Measurements from ENCODE around the gene BCL2.

BCL2 gene

GRCh38 chr18:63254716-63255399, 64.7 kb downstream of the BCL2 start:
- Histone ChIP-seq H3K4me3 (ENCODE audit: low read depth, low read length) (peak overlapping the region; percentile 23), H3K36me3 (ENCODE audit: control insufficient read depth, insufficient read depth, low read length) (no peaks in the 10 kb centered on the region), H3K4me2 (ENCODE audit: low read length) (peak overlapping the region; percentile 47), H3K9me3 (ENCODE audit: control insufficient read depth, low read length) (no peaks in the 10 kb centered on the region), H2AFZ (no peak overlapping the region), H3K4me1 (peaks cover 45% of the 10 kb centered on the region), H3K27me3 (ENCODE audit: control insufficient read depth, insufficient read depth, low read length) (no peaks in the 10 kb centered on the region), H3K79me2 (no peaks in the 10 kb centered on the region), H3K27ac (peak overlapping the region; percentile 73), H3K9ac (no peak overlapping the region)
- TF ChIP-seq, protein P1, sequence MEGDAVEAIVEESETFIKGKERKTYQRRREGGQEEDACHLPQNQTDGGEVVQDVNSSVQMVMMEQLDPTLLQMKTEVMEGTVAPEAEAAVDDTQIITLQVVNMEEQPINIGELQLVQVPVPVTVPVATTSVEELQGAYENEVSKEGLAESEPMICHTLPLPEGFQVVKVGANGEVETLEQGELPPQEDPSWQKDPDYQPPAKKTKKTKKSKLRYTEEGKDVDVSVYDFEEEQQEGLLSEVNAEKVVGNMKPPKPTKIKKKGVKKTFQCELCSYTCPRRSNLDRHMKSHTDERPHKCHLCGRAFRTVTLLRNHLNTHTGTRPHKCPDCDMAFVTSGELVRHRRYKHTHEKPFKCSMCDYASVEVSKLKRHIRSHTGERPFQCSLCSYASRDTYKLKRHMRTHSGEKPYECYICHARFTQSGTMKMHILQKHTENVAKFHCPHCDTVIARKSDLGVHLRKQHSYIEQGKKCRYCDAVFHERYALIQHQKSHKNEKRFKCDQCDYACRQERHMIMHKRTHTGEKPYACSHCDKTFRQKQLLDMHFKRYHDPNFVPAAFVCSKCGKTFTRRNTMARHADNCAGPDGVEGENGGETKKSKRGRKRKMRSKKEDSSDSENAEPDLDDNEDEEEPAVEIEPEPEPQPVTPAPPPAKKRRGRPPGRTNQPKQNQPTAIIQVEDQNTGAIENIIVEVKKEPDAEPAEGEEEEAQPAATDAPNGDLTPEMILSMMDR (IDR thresholded peaks at IDR 0.05) = no peak

DNA sequence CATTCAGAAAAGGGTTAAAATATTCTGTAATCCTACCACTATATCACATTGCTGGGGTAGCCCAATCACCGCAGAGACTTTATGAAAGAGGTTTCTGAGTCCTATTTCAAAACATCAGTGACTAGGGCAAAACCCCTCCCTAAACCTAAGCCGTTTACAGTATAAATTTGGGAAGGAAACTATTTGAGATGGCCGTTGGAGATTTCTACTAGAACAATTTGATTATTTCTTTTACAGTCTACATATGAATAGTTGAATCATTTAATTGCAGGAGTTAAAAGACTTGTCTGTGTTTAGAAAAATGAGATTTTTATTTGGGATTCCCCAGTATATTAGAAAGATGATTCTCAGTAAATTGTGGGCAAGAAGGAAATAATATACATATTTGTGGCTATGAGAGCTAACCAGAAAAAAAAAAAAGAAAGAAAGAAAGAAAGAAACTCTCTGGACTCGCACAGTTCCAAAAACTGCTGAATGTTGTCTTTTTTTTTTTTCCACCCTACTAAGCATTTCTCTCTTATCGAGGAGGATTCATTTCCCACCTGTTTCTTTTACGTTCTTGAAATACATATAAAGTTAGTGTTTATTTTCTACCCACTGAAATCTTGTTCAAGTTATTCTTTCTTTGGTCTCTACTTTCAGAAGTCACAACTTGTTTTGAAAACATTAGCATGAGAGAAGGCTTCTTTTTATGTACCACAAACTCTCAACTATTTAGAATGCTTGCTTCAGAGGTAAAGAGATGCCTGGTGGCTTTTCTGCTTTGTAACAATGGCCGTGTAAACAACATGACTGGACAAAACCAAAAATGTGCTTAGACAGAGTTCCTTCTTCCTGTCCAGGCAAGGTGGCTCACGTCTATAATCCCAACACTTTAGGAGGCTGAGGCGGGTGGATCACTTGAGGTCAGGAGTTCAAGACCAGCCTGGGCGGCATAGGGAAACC, 65.9 kb downstream of the BCL2 start:
- Histone ChIP-seq H3K36me3 (ENCODE audit: control insufficient read depth, insufficient read depth, low read length) (no peaks in the 10 kb centered on the region), H3K4me2 (ENCODE audit: low read length) (peak overlapping the region; percentile 41), H3K9me3 (ENCODE audit: control insufficient read depth, low read length) (no peaks in the 10 kb centered on the region), H3K4me3 (ENCODE audit: low read depth, low read length) (peak overlapping the region; percentile 41), H3K79me2 (no peaks in the 10 kb centered on the region), H3K27me3 (ENCODE audit: control insufficient read depth, insufficient read depth, low read length) (no peaks in the 10 kb centered on the region), H2AFZ (peak overlapping the region; percentile 18), H3K27ac (peak overlapping the region; percentile 73), H3K4me1 (peaks cover 35% of the 10 kb centered on the region), H3K9ac (no peak overlapping the region)
- TF ChIP-seq, protein P1 (IDR thresholded peaks at IDR 0.05) = no peak

DNA sequence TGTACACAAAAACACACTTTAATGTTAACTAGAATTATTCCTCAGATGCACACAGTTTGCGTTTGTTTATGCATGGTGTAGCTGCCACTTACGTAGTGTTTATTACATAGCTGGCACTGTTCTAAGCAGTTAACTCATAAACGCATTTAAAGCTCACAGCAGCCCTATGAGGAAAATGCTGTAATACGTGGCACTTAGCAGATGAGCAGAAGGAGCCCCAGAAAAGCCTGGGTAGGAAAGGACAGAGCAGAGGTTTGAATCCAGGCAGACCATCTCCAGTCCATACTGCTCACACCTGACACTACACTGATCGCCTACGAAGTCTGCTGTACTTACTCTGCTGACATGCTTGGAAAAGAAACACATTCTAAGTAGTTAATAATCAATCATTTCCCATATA, 66.6 kb downstream of the BCL2 start:
- H3K79me2 ChIP-seq = no peaks in the 10 kb centered on the region
- TF ChIP-seq, protein P1 (IDR thresholded peaks at IDR 0.05) = no peak
- H2AFZ ChIP-seq = peak overlapping the region; percentile 13
- peak overlapping the region; percentile 41 for H3K4me2 ChIP-seq (ENCODE audit: low read length)
- H3K4me1 ChIP-seq = peaks cover 36% of the 10 kb centered on the region
- no peak overlapping the region for H3K9ac ChIP-seq
- no peak overlapping the region for H3K4me3 ChIP-seq (ENCODE audit: low read depth, low read length)
- no peaks in the 10 kb centered on the region for H3K27me3 ChIP-seq (ENCODE audit: control insufficient read depth, insufficient read depth, low read length)
- H3K9me3 ChIP-seq (ENCODE audit: control insufficient read depth, low read length) = no peaks in the 10 kb centered on the region
- peak overlapping the region; percentile 73 for H3K27ac ChIP-seq
- H3K36me3 ChIP-seq (ENCODE audit: control insufficient read depth, insufficient read depth, low read length) = no peaks in the 10 kb centered on the region

- Histone ChIP-seq H3K4me2 (ENCODE audit: low read length) (no peak overlapping the region), H3K9ac (no peak overlapping the region), H3K27me3 (ENCODE audit: control insufficient read depth, insufficient read depth, low read length) (no peaks in the 10 kb centered on the region), H3K79me2 (peaks cover 3% of the 10 kb centered on the region), H3K9me3 (ENCODE audit: control insufficient read depth, low read length) (no peaks in the 10 kb centered on the region), H2AFZ (no peak overlapping the region), H3K27ac (no peak overlapping the region), H3K4me1 (peaks cover 26% of the 10 kb centered on the region), H3K4me3 (ENCODE audit: low read depth, low read length) (no peak overlapping the region), H3K36me3 (ENCODE audit: control insufficient read depth, insufficient read depth, low read length) (no peaks in the 10 kb centered on the region)
- TF ChIP-seq, protein P1 (IDR thresholded peaks at IDR 0.05) = no peak
These were observed 69.8 kb downstream of the BCL2 start for GRCh38 chr18:63249771-63250170.

All from parathyroid adenoma (tissue), 2 donors.